Endodermal cell (in vitro differentiated cells): Measurements from ENCODE around the gene BBX. TPM values are rescaled to one million over a fixed set of nuclear protein-coding genes. Genes with fewer than 3 reads are reported as not detected.

Experiments used
- DNase-seq: peaks from one replicate; pipeline ENCODE4 v3.0.0-alpha.2; 2017
- H3K27ac ChIP-seq: 2 replicates; pipeline ENCODE4 v1.5.1; 2013; ENCODE audit warnings: mild to moderate bottlenecking, low read depth, low read length, moderate library complexity
- H3K27me3 ChIP-seq: 2 replicates; pipeline ENCODE4 v1.6.1; 2013; ENCODE audit warnings: mild to moderate bottlenecking, low read length, moderate library complexity; ENCODE audit not compliant: insufficient read depth, control insufficient read depth, poor library complexity, severe bottlenecking
- H3K36me3 ChIP-seq: 2 replicates; pipeline ENCODE4 v1.7.0; 2013; ENCODE audit warnings: mild to moderate bottlenecking, low read length, moderate library complexity; ENCODE audit not compliant: control insufficient read depth, insufficient read depth
- H3K4me1 ChIP-seq: one replicate; pipeline ENCODE4 v1.7.0; 2013; ENCODE audit warnings: low read length; ENCODE audit not compliant: control insufficient read depth, insufficient read depth
- H3K4me3 ChIP-seq: 2 replicates; pipeline ENCODE4 v1.5.1; 2013; ENCODE audit warnings: mild to moderate bottlenecking, low read length, moderate library complexity
- H3K9ac ChIP-seq: 2 replicates; pipeline ENCODE4 v1.6.1; 2013; ENCODE audit warnings: mild to moderate bottlenecking, low read length, moderate library complexity; ENCODE audit not compliant: poor library complexity, severe bottlenecking; ENCODE audit errors: extremely low read depth
- H3K9me3 ChIP-seq: 2 replicates; pipeline ENCODE4 v1.6.1; 2013; ENCODE audit warnings: mild to moderate bottlenecking, low read length, moderate library complexity; ENCODE audit not compliant: control insufficient read depth
- H3K27ac Mint-ChIP-seq: 2 replicates; pipeline ENCODE4 v1.8.0; 2020; ENCODE audit warnings: mixed read lengths
- H3K27me3 Mint-ChIP-seq: 2 replicates; pipeline ENCODE4 v1.8.0; 2021; ENCODE audit warnings: mild to moderate bottlenecking, mixed read lengths; ENCODE audit not compliant: insufficient read depth
- H3K36me3 Mint-ChIP-seq: 2 replicates; pipeline ENCODE4 v1.8.0; 2020; ENCODE audit warnings: low read depth, mixed read lengths
- H3K4me1 Mint-ChIP-seq: 2 replicates; pipeline ENCODE4 v1.8.0; 2020; ENCODE audit warnings: mixed read lengths
- H3K4me3 Mint-ChIP-seq: 2 replicates; pipeline ENCODE4 v1.8.0; 2020; ENCODE audit warnings: mild to moderate bottlenecking, moderate library complexity, mixed read lengths
- H3K9me3 Mint-ChIP-seq: 2 replicates; pipeline ENCODE4 v1.8.0; 2020; ENCODE audit warnings: mild to moderate bottlenecking, mixed read lengths
- CTCF ChIP-seq: fragments of 200-600 bp; sonication (generic); conservative IDR thresholded peaks from 2 replicates; pipeline ENCODE4 v1.5.0; 2021; ENCODE audit warnings: antibody characterized with exemption, mild to moderate bottlenecking
- WGBS, 2 experiments: methylation state at CpG; one replicate each; pipeline versions ENCODE4 v1.1.5 to v1.1.7; 2013; ENCODE audit warnings: missing lambda C conversion rate in 2 of 2, mixed read lengths in 1 of 2; ENCODE audit not compliant: insufficient coverage in 1 of 2, insufficient read length in 1 of 2; 5-methylcytosine and 5-hydroxymethylcytosine counted together
- total RNA-seq, 2 donors: library from RNA; stranded (reverse); fragmentation: NEBNext Ultra II Directional in 1 of 2; extraction: Animal tissue kit (Norgen Biotek cat#: 25700) in 1 of 2; gene quantifications; 2 replicates in 1 of 2; 3 replicates in 1 of 2; pipeline ENCODE4 v1.2.1, GENCODE V29; 2021

The BBX gene
- total RNA-seq, 2 donors from 2014 or later: 34.2 to 41.2 TPM

DNA sequence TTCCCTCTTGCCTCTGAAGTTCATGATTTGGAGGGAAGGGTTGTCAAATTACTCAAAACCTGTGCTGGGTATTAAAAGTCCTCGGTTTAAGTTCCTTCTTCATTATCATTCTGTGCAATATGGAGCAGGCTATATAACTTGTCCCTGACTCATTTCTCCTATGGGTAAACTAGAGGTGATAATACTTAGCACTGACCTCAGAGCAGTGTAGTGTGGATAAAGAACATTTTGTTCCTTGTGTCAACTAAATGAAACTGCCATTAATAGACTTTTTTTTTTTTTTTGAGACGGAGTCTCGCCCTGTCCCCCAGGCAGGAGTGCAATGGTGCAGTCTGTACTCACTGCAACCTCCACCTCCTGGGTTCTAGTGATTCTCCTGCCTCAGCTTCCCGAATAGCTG lies 2.2 kb upstream of the BBX start:
- H3K4me1 Mint-ChIP-seq: peaks cover 6% of the 10 kb centered on the region
- no peaks in the 10 kb centered on the region for H3K9me3 Mint-ChIP-seq
- no peaks in the 10 kb centered on the region for H3K36me3 ChIP-seq
- H3K4me3 ChIP-seq: no peak overlapping the region
- no peaks in the 10 kb centered on the region for H3K4me1 ChIP-seq
- H3K36me3 Mint-ChIP-seq: no peaks in the 10 kb centered on the region
- H3K9me3 ChIP-seq: no peaks in the 10 kb centered on the region
- peaks cover 11% of the 10 kb centered on the region for H3K27me3 ChIP-seq
- 80 to 96% methylated on average over 2 to 4 of the region's 4 CpGs for WGBS, 2 experiments
- no peak overlapping the region for H3K27ac ChIP-seq
- no peak overlapping the region for H3K27ac Mint-ChIP-seq
- no peak for TF ChIP-seq CTCF
- DNase-seq: no peak
- peaks cover 26% of the 10 kb centered on the region for H3K27me3 Mint-ChIP-seq
- H3K4me3 Mint-ChIP-seq: no peak overlapping the region
- no peak overlapping the region for H3K9ac ChIP-seq

DNA sequence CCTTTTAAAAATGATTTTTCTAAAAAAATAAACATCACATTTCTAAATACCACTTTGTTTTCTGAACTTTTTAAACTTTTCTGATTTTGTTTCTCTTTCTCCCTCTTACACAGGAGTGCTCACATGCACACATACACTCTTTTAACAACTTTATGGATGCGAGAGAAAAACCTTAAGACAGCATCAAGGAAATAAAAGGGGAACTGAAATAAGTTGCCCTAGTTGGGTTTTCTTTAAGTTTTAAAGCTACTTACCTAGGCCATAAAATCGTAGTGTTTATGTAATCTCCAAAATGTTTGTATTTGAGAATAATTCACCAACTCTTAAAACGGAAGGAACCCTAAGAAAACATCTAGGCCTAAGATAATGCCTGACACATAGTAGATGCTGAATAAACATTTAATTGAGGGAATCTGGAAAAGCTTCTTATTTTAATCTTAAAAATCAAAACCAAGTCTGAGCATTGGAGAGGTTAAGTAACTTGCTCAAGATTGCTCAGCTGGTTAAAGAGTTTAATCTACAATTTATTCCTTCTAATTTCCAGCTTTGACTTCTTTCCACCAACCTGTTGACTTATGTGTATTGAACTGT lies 1.2 kb upstream of the BBX start:
- Histone ChIP-seq H3K27me3 (peaks cover 11% of the 10 kb centered on the region), H3K27ac (no peak overlapping the region), H3K9ac (no peak overlapping the region), H3K9me3 (no peaks in the 10 kb centered on the region), H3K4me3 (no peak overlapping the region), H3K36me3 (no peaks in the 10 kb centered on the region), H3K4me1 (no peaks in the 10 kb centered on the region)
- no peaks in the 10 kb centered on the region for H3K9me3 Mint-ChIP-seq
- H3K27ac Mint-ChIP-seq: no peak overlapping the region
- no peak for TF ChIP-seq CTCF
- no peak overlapping the region for H3K4me3 Mint-ChIP-seq
- H3K36me3 Mint-ChIP-seq: no peaks in the 10 kb centered on the region
- H3K27me3 Mint-ChIP-seq: peaks cover 29% of the 10 kb centered on the region
- 76 to 83% methylated on average over 1 to 3 of the region's 3 CpGs for WGBS, 2 experiments
- H3K4me1 Mint-ChIP-seq: peaks cover 8% of the 10 kb centered on the region
- DNase-seq: no peak

DNA sequence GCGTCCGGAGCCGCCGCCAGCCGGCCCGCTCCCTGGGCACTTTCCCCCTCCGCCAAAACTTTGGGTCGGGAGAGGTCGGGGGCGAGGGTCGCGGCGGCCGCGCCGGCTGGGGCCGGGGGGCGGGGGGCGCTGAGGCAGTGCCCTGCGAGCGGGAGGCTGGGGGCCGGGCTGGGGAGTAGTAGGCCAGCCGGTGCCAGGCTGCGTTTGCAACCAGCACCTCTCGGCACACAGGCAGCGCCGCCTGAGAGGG lies 452 bp downstream of the BBX start:
- no peaks in the 10 kb centered on the region for H3K9me3 Mint-ChIP-seq
- H3K4me3 Mint-ChIP-seq: peak overlapping the region; percentile 92
- no peak for TF ChIP-seq CTCF
- WGBS, 2 experiments: 0% methylated on average over 1 to 27 of the region's 27 CpGs
- peaks cover 11% of the 10 kb centered on the region for H3K4me1 Mint-ChIP-seq
- peaks cover 5% of the 10 kb centered on the region for H3K36me3 Mint-ChIP-seq
- H3K27ac Mint-ChIP-seq: peak overlapping the region; percentile 89
- Histone ChIP-seq H3K27ac (peak overlapping the region; percentile 82), H3K27me3 (peaks cover under 1% of the 10 kb centered on the region), H3K4me3 (peak overlapping the region; percentile 98), H3K4me1 (no peaks in the 10 kb centered on the region), H3K9me3 (no peaks in the 10 kb centered on the region), H3K36me3 (no peaks in the 10 kb centered on the region), H3K9ac (peak overlapping the region; percentile 79)
- no peak for DNase-seq
- H3K27me3 Mint-ChIP-seq: peaks cover 18% of the 10 kb centered on the region
